Breast epithelium (tissue), 3 donors: ENCODE data around the gene GAL3ST3.

ENCODE experiments used
- CTCF ChIP-seq, 3 donors: fragments of 450-650 bp; IDR thresholded peaks; one replicate each; pipeline ENCODE4 v1.5.1; 2016 to 2017; ENCODE audit warnings: antibody characterized with exemption in 3 of 3, mild to moderate bottlenecking in 3 of 3, moderate library complexity in 3 of 3
- POLR2AphosphoS5 ChIP-seq, 3 donors: sonication (generic); formaldehyde crosslinking; IDR thresholded peaks; one replicate each; pipeline ENCODE4 v1.6.1; 2017; ENCODE audit warnings: antibody characterized with exemption in 3 of 3

DNA sequence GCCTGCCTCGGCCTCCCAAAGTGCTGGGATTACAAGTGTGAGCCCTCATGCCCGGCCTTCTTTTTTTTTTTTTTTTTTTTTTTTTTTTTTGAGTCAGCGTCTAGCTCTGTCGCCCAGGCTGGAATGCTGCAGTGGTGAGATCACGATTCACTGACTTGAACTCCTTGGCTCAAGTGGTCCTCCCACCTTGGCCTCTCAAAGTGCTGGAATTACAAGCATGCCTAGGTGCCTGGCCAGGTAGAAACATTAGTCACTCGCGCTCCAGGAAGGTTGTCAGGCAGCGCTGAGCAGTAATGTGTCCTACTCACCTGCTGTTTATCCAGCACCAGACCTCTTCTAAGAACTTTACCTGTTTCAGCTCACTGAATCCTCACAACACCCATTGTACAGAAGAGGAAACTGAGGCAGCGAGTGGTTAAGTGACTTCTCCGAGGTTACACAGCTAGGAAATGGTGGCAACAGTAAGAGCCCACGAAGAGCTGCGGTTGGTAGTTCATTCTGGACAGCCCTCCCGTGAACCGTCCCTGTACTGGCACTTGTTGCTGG, 37.6 kb downstream of the GAL3ST3 start:
- TF ChIP-seq CTCF (IDR thresholded peaks at IDR 0.05) (no peak), POLR2AphosphoS5 (IDR thresholded peaks at IDR 0.05) (no peak)
